Muscle layer of duodenum (tissue), 2 donors: ENCODE results near the gene GYG2.
"Not testable (repeated sequence)": the region's sequence is repeated elsewhere in the genome, so short reads cannot be mapped to it uniquely, and the experiment has no call there.

Experiments used
- H3K27ac ChIP-seq: one replicate; pipeline ENCODE4 v1.7.0; 2013; ENCODE audit warnings: mild to moderate bottlenecking, low read length
- H3K27me3 ChIP-seq: one replicate; pipeline ENCODE4 v1.7.0; 2013; ENCODE audit warnings: low read depth, mild to moderate bottlenecking, control low read depth, low read length
- H3K36me3 ChIP-seq, 2 donors: one replicate each; pipeline ENCODE4 v1.7.0; 2013; ENCODE audit warnings: low read length in 2 of 2, control low read depth in 1 of 2, mild to moderate bottlenecking in 1 of 2; ENCODE audit not compliant: insufficient read depth in 2 of 2, control insufficient read depth in 1 of 2
- H3K4me1 ChIP-seq, 2 donors: one replicate each; pipeline ENCODE4 v1.7.0; 2013; ENCODE audit warnings: low read length in 2 of 2, mild to moderate bottlenecking in 2 of 2, control low read depth in 1 of 2, moderate library complexity in 1 of 2; ENCODE audit not compliant: insufficient read depth in 2 of 2, control insufficient read depth in 1 of 2
- H3K4me3 ChIP-seq, 2 donors: one replicate each; pipeline ENCODE4 v1.7.0; 2013; ENCODE audit warnings: low read length in 2 of 2, low read depth in 1 of 2, mild to moderate bottlenecking in 1 of 2
- H3K9me3 ChIP-seq, 2 donors: one replicate each; pipeline ENCODE4 v1.7.0; 2013; ENCODE audit warnings: low read length in 2 of 2, control low read depth in 1 of 2, mild to moderate bottlenecking in 1 of 2; ENCODE audit not compliant: control insufficient read depth in 1 of 2
- donor health status: healthy.

GYG2 gene

DNA sequence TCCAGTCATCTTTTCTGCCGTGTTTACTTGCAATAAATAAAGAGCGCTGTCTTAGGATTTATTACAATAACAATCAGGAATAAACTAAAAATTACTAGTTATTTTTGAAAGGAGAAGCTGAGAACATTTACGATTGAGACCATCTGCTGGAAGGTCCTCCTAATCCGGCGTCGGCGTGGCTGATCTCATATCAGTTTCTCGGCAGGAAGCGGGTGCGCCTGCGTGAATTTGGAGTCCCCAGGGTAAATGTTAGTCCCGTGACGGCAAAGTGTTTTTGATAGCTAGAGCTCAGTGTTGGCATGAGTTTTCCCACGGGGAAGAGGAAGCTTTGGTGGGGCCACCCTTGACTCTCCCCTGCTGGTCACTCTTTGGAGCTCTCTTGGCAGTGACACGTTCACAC lies 31.9 kb upstream of the GYG2 start:
- not testable (repeated sequence) for H3K27me3 ChIP-seq, H3K4me3 ChIP-seq, H3K36me3 ChIP-seq, H3K4me1 ChIP-seq, H3K27ac ChIP-seq, H3K9me3 ChIP-seq

DNA sequence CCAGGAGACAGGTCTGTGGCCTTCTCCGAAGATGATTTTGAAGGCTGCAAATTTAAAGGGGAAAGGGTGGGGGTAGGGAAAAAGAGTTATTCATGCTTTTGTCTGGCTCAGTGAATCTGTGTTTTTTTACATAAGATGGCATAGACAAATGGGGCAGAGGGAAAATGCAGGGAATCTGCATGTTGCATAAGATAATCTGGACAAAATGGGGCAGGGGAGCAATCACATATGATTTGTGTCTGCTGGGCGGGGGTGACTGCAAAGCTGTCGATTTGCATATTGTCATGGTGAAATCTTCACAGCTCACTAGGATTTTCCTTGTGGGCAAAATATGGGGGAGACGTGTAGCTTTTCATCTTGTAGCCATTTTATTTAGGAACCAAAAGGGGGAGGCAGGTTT lies 29.4 kb upstream of the GYG2 start:
- Histone ChIP-seq H3K27ac (no peak overlapping the region), H3K9me3 (no peaks in the 10 kb centered on the region)

DNA sequence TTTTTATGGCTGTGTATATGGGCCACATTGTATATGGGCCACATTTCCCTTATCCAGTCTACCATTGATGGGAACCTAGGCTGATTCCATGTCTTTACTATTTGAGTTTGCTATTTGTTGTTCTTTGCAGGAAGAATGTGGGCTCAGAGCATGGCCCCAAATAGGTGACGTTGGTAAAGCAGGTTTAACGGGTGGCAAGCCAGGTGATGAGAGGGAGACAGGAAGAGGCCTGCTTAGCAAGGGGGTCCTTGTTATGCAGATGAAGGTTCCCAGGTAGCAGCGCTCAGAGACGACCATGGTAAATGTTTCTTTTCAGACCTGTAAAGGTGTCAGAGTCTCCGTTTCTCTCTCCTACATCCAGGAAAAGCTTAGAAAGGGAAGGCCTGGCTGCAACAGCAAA lies 28.8 kb upstream of the GYG2 start:
- not testable (repeated sequence) for H3K4me3 ChIP-seq, H3K9me3 ChIP-seq, H3K4me1 ChIP-seq, H3K36me3 ChIP-seq, H3K27me3 ChIP-seq, H3K27ac ChIP-seq

More for the DNA sequence above, 29.4 kb upstream of the GYG2 start:
- no peaks in the 10 kb centered on the region for H3K4me1 ChIP-seq
- H3K4me3 ChIP-seq = no peak overlapping the region
- no peaks in the 10 kb centered on the region for H3K27me3 ChIP-seq
- no peaks in the 10 kb centered on the region for H3K36me3 ChIP-seq

DNA sequence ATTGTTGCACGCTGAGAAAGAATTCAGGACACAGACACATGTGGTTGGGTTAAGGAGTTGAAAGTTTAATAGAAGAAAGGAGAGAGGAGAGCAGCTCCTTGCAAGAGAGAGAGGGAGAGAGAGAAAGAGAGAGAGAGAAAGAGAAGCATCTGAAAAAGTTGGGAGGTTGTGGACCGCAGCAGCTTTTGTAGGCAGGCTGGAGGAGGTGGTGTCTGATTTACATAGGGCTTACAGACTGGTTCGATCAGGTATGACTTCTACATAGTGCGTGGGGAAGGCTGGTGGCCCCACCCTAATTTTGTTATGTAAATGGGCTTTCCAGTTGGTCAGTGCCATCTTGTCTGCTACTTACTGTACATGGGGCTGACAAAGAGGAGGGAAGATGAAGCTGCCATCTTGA lies 27.5 kb upstream of the GYG2 start:
- no peaks in the 10 kb centered on the region for H3K36me3 ChIP-seq

DNA sequence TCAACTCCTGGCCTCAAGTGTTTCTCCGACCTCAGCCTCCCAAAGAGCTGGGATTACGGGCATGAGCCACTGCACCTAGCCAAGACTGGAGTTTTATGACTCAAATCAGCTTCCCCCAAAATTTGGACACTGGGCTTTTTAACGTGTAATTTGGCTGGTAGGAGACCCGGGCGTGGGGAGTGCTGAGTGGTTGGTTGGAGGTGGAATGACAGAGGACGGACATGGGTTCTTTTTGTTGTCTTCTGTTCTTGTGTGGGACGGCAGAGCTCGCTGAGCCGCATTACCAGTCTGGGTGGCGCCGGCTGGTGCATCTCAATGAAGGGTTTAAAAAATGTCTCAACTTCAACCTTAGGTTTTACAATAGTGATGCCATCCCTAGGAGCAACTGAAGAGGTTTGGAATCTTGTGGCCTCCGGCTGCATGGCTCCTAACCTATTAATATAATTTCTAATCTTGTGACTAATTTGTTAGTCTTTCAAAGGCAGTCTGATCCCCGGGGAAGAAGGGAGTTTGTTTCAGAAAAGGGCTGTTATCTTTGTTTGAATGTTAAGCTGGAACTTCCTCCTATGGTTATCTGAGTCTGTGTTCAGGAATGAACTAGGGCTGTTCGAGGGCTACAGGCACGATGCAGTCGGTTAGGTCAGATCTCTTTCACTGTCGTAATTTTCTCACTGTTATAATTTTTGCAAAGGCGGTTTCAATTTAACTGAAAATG lies 26.2 kb upstream of the GYG2 start:
- not testable (repeated sequence) for H3K9me3 ChIP-seq, H3K27me3 ChIP-seq, H3K27ac ChIP-seq, H3K4me3 ChIP-seq, H3K36me3 ChIP-seq, H3K4me1 ChIP-seq

More for the DNA sequence above, 27.5 kb upstream of the GYG2 start:
- no peaks in the 10 kb centered on the region for H3K9me3 ChIP-seq
- H3K4me3 ChIP-seq = no peak overlapping the region
- no peaks in the 10 kb centered on the region for H3K27me3 ChIP-seq
- H3K4me1 ChIP-seq = no peaks in the 10 kb centered on the region
- H3K27ac ChIP-seq = no peak overlapping the region

DNA sequence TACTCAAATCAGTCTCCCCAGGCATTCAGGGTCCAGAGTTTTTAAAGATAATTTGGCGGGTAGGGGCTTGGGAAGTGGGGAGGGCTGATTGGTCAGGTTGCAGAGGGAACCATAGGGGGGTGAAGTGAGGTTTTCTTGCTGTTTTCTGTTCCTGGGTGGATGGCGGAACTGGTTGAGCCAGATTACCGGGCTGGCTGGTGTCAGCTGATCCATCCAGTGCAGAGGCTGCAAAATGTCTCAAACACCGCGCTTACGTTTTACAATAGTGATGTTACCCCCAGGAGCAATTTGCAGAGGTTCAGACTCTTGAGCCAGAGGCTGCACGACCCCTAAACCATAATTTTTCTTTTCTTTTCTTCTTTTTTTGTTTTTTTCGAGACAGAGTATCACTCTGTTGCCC lies 25.2 kb upstream of the GYG2 start:
- H3K27me3 ChIP-seq, H3K4me3 ChIP-seq, H3K36me3 ChIP-seq, H3K4me1 ChIP-seq, H3K27ac ChIP-seq, H3K9me3 ChIP-seq: not testable (repeated sequence)

DNA sequence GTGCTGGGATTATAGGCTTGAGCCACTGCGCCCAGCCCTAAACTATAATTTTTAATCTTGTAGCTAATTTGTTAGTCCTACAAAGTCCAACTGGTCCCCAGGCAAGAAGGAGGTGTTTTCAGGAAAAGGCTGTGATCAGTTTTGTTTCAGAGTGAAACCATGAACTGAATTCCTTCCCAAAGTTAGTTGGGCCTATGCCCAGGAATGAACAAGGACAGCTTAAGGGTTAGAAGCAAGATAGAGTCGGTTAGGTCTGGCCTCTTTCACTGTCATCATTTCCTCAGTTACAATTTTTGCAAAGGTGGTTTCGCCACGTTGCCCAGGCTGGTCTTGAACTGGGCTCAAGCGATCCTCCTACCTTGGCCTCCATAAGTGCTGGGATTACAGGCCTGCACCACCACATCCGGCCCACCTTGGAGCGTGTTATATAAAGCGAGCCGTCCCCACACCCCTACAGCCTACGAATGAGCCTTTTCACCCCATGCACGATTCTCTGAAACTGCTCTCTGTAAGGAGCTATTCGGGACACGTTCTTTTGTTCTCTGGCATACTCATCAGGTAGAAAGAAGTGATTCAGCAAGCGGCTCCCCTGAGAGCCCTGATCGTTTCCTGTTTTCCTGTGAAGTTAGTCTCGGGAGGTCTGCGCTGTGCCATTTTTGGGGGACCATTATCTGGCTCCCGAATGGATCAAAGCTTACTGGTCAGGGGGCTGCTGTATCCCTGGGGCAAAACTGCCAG lies 24.5 kb upstream of the GYG2 start:
- H3K4me3 ChIP-seq, H3K27me3 ChIP-seq, H3K27ac ChIP-seq, H3K9me3 ChIP-seq, H3K36me3 ChIP-seq, H3K4me1 ChIP-seq: not testable (repeated sequence)

DNA sequence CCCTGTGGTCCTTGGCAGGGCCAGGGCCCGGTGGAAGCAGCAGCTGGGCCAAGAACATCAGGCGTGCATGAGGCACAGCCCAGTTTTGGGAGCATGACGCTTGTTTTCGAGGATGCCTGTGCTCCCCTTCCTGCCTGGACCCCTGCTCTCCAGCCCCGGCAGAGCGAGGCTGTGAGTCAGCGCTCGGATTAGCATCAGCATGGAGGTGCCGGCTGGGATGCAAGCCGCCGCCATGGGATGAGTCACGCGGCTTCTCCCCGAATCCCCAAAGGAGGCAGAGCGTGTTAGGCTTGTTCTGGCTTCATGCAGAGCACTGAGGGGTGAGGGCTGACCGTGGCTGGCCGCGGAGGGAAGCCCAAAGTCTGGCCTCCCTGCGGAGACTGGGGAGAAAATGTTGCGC lies 23.9 kb upstream of the GYG2 start:
- not testable (repeated sequence) for H3K27me3 ChIP-seq, H3K4me3 ChIP-seq, H3K9me3 ChIP-seq, H3K27ac ChIP-seq, H3K4me1 ChIP-seq, H3K36me3 ChIP-seq

DNA sequence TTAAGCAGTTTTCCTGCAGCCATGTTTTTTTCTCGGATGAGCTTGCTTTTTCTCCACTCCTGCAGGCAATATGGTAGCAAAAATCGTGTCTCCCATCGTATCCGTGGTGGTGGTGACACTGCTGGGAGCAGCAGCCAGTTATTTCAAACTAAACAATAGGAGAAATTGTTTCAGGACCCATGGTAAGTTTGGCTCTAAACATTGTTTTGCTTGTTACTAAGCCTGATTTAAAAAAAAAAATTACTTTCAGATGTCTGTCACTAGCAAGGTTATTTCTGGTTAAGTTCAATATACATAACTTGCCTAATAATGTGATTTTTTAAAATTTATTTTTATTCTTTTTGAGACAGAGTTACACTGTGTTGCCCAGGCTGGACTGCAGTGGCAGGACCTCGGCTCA lies 17.5 kb upstream of the GYG2 start:
- H3K4me3 ChIP-seq = no peak overlapping the region
- no peaks in the 10 kb centered on the region for H3K9me3 ChIP-seq
- H3K27me3 ChIP-seq = no peaks in the 10 kb centered on the region
- H3K36me3 ChIP-seq = no peaks in the 10 kb centered on the region
- no peaks in the 10 kb centered on the region for H3K4me1 ChIP-seq
- no peak overlapping the region for H3K27ac ChIP-seq

DNA sequence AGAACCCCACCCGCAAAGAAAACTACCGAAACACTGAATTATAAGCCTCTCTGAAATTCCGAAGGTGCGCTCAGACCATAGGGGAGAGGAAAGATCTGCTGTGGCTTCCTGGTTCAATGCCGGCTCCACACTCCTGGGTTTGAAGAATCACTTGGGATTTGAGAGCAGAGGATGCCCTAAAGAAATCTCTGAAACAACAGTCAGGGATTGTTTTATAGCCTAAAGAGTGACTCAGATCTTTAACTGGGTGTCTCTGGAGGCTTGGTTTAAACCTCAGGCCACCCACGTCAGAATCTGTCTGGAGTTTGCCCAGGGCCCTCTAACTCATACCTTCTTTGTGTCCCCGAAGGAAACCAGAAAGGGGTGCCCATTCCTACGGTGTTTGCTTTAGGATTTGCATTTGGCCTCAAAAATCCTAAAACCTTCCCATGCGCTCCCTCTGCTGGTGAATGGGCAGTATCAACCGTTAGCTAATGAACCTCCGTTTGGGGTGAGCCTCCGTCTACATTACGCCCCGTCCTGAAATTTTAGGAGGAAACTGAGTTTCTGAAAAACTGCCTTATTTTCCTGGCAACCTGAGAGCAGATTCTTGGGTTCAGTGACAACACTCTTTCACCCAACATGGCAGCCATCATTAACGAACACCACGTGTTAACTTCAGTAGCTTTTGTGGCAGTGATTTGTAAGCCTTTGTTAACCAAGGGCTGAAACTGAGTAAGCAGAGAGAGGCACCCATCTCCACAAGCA lies 16.4 kb upstream of the GYG2 start:
- H3K4me1 ChIP-seq, H3K9me3 ChIP-seq, H3K4me3 ChIP-seq, H3K36me3 ChIP-seq, H3K27me3 ChIP-seq, H3K27ac ChIP-seq: not testable (repeated sequence)

DNA sequence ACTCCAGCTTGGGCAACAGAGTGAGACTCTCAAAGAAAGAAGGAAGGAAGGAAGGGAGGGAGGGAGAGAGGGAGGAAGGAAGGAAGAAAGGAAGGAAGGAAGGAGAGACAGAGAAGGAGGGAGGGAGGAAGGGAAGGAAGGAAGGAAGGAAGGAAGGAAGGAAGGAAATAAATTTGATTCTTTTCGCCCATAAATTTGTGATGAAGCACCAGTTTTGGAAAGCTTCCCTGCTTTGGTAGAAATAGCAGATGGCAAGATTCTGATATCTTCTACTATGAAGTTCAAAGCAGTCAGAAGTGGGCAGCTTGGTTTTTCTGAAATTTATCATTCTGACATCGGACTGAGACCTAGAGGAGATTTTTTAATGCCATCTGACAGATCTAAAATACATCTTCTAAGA lies 11.7 kb upstream of the GYG2 start:
- no peaks in the 10 kb centered on the region for H3K36me3 ChIP-seq
- H3K4me3 ChIP-seq = no peak overlapping the region
- no peaks in the 10 kb centered on the region for H3K27me3 ChIP-seq
- no peaks in the 10 kb centered on the region for H3K4me1 ChIP-seq
- H3K9me3 ChIP-seq = no peaks in the 10 kb centered on the region
- H3K27ac ChIP-seq = no peak overlapping the region
